ENCODE data around the gene C11orf68. TPM values are rescaled to one million over a fixed set of nuclear protein-coding genes. Genes with fewer than 3 reads are reported as not detected.

Gene C11orf68
- polyA plus RNA-seq, 1 experiment, result 81.9 TPM

GRCh38 chr11:65897020-65897471 lies 21.8 kb downstream of the C11orf68 start:
- POLR2A ChIA-PET, result no interaction called here
- CTCF ChIA-PET, result interaction anchor here (1.9 to 11.3 kb wide), 3 partner anchors 10 to 37 kb away, joined by 5 to 130 read pairs (median 7); partner anchors contain the start of genes CCDC85B and FIBP
- Histone ChIP-seq H3K27me3 (ENCODE audit: control insufficient read depth, insufficient read depth, low read length) (no peaks in the 10 kb centered on the region), H3K36me3 (ENCODE audit: control insufficient read depth, insufficient read depth, low read length) (peaks cover 7% of the 10 kb centered on the region), H3K4me3 (ENCODE audit: low read depth, low read length) (no peak overlapping the region)
- DNase-seq (ENCODE audit: low read depth), result no peak
- no peak for TF ChIP-seq CTCF (IDR thresholded peaks at IDR 0.05; ENCODE audit: insufficient read depth, low read depth, low read length)

GRCh38 chr11:65896034-65896999 lies 22.5 kb downstream of the C11orf68 start:
- Histone ChIP-seq H3K4me3 (ENCODE audit: low read depth, low read length) (no peak overlapping the region), H3K36me3 (ENCODE audit: control insufficient read depth, insufficient read depth, low read length) (peaks cover 7% of the 10 kb centered on the region), H3K27me3 (ENCODE audit: control insufficient read depth, insufficient read depth, low read length) (no peaks in the 10 kb centered on the region)
- ChIA-PET POLR2A (no interaction called here), CTCF (interaction anchor here (0.6 to 11.3 kb wide), 3 partner anchors 9 to 185 kb away, joined by 3 to 130 read pairs (median 5); partner anchors contain the start of genes CCDC85B, FIBP and KAT5)
- TF ChIP-seq CTCF (IDR thresholded peaks at IDR 0.05; ENCODE audit: insufficient read depth, low read depth, low read length), result no peak
- DNase-seq (ENCODE audit: low read depth), result no peak

- Histone ChIP-seq H3K36me3 (ENCODE audit: control insufficient read depth, insufficient read depth, low read length) (peaks cover 7% of the 10 kb centered on the region), H3K4me3 (ENCODE audit: low read depth, low read length) (no peak overlapping the region), H3K27me3 (ENCODE audit: control insufficient read depth, insufficient read depth, low read length) (no peaks in the 10 kb centered on the region)
- DNase-seq (ENCODE audit: low read depth), result no peak
- CTCF ChIA-PET, result interaction anchor here (0.6 to 11.3 kb wide), 3 partner anchors 8 to 184 kb away, joined by 3 to 130 read pairs (median 57); partner anchors contain the start of genes CCDC85B, FIBP and KAT5
- POLR2A ChIA-PET, result no interaction called here
- TF ChIP-seq CTCF (IDR thresholded peaks at IDR 0.05; ENCODE audit: insufficient read depth, low read depth, low read length), result no peak
These were observed 23.3 kb downstream of the C11orf68 start for GRCh38 chr11:65895482-65895981.

- no peaks in the 10 kb centered on the region for H3K27me3 ChIP-seq (ENCODE audit: control insufficient read depth, insufficient read depth, low read length)
- no peak for DNase-seq (ENCODE audit: low read depth)
- TF ChIP-seq CTCF (IDR thresholded peaks at IDR 0.05; ENCODE audit: insufficient read depth, low read depth, low read length), result no peak
- CTCF ChIA-PET, result interaction anchor here (0.6 to 11.7 kb wide), 8 partner anchors 7 to 1708 kb away, joined by 3 to 130 read pairs (median 5); partner anchors contain the start of genes CCDC85B, FIBP, MUS81 and STIP1
- H3K36me3 ChIP-seq (ENCODE audit: control insufficient read depth, insufficient read depth, low read length), result peaks cover 7% of the 10 kb centered on the region
- no peak overlapping the region for H3K4me3 ChIP-seq (ENCODE audit: low read depth, low read length)
- POLR2A ChIA-PET, result no interaction called here
These were observed 24.7 kb downstream of the C11orf68 start for GRCh38 chr11:65894034-65894591.
